ENCODE data around the gene MSRB2.

The MSRB2 gene

DNA sequence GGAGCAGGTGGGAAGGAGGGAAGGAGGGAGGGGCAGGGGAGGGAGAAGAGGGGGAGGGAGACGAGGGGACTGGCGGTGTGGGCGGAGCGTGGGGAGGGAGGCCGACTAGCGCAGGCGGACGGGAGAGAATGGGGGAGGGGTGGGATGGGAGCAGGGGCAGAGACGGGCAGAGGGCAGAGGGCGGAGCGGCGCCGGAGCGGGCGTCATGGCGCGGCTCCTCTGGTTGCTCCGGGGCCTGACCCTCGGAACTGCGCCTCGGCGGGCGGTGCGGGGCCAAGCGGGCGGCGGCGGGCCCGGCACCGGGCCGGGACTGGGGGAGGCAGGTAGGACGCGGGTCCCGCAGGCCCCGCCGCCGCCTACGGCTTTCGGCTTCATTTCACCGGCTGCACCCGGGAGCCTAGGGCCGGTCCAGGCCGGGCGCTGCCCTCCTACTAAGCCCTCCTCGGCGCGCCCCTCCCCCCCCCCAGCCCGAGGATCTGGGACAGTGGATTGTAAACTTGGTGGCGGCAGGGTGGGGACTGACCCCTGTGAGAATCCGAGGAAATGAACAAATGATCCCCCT lies at the start of gene MSRB2:
TSS of gene MSRB2 (plus strand) at position 176 of the 562 bp plus-strand sequence. CDS start at position 206, 30 bp downstream.
- TF ChIP-seq, protein P1, sequence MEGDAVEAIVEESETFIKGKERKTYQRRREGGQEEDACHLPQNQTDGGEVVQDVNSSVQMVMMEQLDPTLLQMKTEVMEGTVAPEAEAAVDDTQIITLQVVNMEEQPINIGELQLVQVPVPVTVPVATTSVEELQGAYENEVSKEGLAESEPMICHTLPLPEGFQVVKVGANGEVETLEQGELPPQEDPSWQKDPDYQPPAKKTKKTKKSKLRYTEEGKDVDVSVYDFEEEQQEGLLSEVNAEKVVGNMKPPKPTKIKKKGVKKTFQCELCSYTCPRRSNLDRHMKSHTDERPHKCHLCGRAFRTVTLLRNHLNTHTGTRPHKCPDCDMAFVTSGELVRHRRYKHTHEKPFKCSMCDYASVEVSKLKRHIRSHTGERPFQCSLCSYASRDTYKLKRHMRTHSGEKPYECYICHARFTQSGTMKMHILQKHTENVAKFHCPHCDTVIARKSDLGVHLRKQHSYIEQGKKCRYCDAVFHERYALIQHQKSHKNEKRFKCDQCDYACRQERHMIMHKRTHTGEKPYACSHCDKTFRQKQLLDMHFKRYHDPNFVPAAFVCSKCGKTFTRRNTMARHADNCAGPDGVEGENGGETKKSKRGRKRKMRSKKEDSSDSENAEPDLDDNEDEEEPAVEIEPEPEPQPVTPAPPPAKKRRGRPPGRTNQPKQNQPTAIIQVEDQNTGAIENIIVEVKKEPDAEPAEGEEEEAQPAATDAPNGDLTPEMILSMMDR (IDR thresholded peaks at IDR 0.05; ENCODE audit: insufficient read depth, low read length, poor library complexity, severe bottlenecking): no peak
- no peak for TF ChIP-seq EZH2phosphoT487 (conservative IDR thresholded peaks at IDR 0.05; ENCODE audit: low read length)
- H3K36me3 ChIP-seq (ENCODE audit: low read length): no peaks in the 10 kb centered on the region
- H3K4me3 ChIP-seq (ENCODE audit: insufficient read depth, low read length, poor library complexity, severe bottlenecking): peak within 1 kb of the TSS; percentile 20
- no peaks in the 10 kb centered on the region for H3K9me2 ChIP-seq (replicated peaks; ENCODE audit: insufficient read depth, low read length)
- no peaks in the 10 kb centered on the region for H3K9me3 ChIP-seq (ENCODE audit: insufficient read depth, low read length)
- no peak within 1 kb of the TSS for H3K27ac ChIP-seq (ENCODE audit: low read depth, low read length)
- 0 out of 2 replicates have a peak within 1 kb of the TSS, but pooled peaks have one; percentile 13 for H3K9ac ChIP-seq (ENCODE audit: low read length)
- H3F3A ChIP-seq (ENCODE audit: insufficient read depth): no peaks in the 10 kb centered on the region
- H3K4me2 ChIP-seq (ENCODE audit: low read depth, low read length, poor library complexity, severe bottlenecking): peak within 1 kb of the TSS; percentile 33
- no peaks in the 10 kb centered on the region for H3K27me3 ChIP-seq (ENCODE audit: low read length)
- H2AFZ ChIP-seq (ENCODE audit: low read depth, low read length, severe bottlenecking): no peak within 1 kb of the TSS
- H4K20me1 ChIP-seq (ENCODE audit: low read depth, low read length): no peaks in the 10 kb centered on the region
- H3K79me2 ChIP-seq (ENCODE audit: insufficient read depth, low read length): no peaks in the 10 kb centered on the region

DNA sequence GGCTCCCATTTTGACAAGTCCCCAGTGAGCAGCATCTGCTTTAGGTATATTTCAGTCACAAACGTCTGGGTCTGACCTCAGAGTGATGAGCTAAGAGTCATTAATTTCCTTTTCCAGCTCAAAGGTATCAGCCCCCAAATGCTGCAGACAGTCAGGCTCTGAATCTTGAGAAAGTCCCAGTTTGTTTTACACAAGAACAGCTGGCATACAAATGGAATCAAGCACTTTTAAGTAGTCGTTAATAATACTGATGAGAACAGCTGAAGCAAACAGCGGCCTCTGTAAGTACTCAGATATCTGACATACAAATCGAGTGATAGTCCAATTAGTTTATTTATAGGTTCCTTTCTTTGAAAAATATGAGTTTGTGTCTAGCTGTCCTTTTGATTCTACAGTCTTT lies 49.4 kb upstream of the MSRB2 start:
- H3K4me3 ChIP-seq (ENCODE audit: insufficient read depth, low read length, poor library complexity, severe bottlenecking): no peak overlapping the region
- no peaks in the 10 kb centered on the region for H3K79me2 ChIP-seq (ENCODE audit: insufficient read depth, low read length)
- H3K9me3 ChIP-seq (ENCODE audit: insufficient read depth, low read length): no peaks in the 10 kb centered on the region
- H3K4me2 ChIP-seq (ENCODE audit: low read depth, low read length, poor library complexity, severe bottlenecking): no peak overlapping the region
- H3K9me2 ChIP-seq (replicated peaks; ENCODE audit: insufficient read depth, low read length): no peaks in the 10 kb centered on the region
- H2AFZ ChIP-seq (ENCODE audit: low read depth, low read length, severe bottlenecking): no peak overlapping the region
- H3F3A ChIP-seq (ENCODE audit: insufficient read depth): no peaks in the 10 kb centered on the region
- no peaks in the 10 kb centered on the region for H3K36me3 ChIP-seq (ENCODE audit: low read length)
- no peak overlapping the region for H3K27ac ChIP-seq (ENCODE audit: low read depth, low read length)
- H4K20me1 ChIP-seq (ENCODE audit: low read depth, low read length): no peaks in the 10 kb centered on the region
- no peak for TF ChIP-seq EZH2phosphoT487 (conservative IDR thresholded peaks at IDR 0.05; ENCODE audit: low read length)
- TF ChIP-seq, protein P1 (IDR thresholded peaks at IDR 0.05; ENCODE audit: insufficient read depth, low read length, poor library complexity, severe bottlenecking): no peak
- H3K27me3 ChIP-seq (ENCODE audit: low read length): no peaks in the 10 kb centered on the region
- no peak overlapping the region for H3K9ac ChIP-seq (ENCODE audit: low read length)

DNA sequence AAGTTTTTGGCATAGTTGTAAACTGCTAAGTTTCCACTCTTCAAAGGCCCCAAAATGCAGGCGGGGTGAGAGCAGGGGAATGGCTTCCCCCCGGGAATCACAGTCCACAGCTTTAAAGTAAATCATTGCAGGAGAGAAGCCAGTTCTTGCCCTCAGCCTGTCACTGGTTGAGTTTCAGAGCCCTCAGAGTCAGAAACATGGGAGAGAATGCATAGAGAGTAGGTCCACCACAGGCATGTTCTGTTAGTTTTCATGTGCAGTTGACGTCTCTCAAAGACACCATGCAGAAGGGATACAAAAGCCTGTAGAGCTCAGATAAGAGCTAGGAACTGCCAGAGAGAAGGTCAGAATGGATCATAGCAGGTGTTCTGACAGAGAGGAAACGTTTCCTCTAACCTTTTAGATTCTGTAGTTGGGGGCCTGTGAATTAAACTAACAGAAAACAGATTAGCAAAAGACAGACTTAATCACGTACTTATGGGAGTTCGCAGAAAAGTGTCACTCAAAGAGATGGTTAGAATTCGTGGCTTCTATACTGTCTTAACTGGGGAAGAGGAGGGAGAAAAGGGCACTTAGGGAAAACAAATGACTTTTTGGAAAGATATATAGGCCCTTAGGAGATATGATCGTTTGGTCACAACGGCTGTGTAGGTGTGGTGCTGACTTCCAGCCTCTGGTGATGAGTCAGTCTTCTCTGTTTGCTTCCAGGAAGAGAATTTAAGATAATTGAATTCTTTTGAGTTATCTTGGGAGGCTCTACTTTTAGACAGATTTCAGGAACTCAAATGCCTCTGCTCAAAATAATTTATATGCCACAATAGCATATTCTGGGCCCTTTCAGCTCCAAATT lies 48.0 kb upstream of the MSRB2 start:
- Histone ChIP-seq H2AFZ (ENCODE audit: low read depth, low read length, severe bottlenecking) (no peak overlapping the region), H3K27me3 (ENCODE audit: low read length) (no peaks in the 10 kb centered on the region), H3K27ac (ENCODE audit: low read depth, low read length) (no peak overlapping the region)

More for the DNA sequence above, 48.0 kb upstream of the MSRB2 start:
- Histone ChIP-seq H3K79me2 (ENCODE audit: insufficient read depth, low read length) (no peaks in the 10 kb centered on the region), H3K36me3 (ENCODE audit: low read length) (no peaks in the 10 kb centered on the region), H3K4me2 (ENCODE audit: low read depth, low read length, poor library complexity, severe bottlenecking) (no peak overlapping the region), H3K9ac (ENCODE audit: low read length) (no peak overlapping the region), H3K9me3 (ENCODE audit: insufficient read depth, low read length) (no peaks in the 10 kb centered on the region), H4K20me1 (ENCODE audit: low read depth, low read length) (no peaks in the 10 kb centered on the region), H3K4me3 (ENCODE audit: insufficient read depth, low read length, poor library complexity, severe bottlenecking) (no peak overlapping the region), H3K9me2 (replicated peaks; ENCODE audit: insufficient read depth, low read length) (no peaks in the 10 kb centered on the region), H3F3A (ENCODE audit: insufficient read depth) (no peaks in the 10 kb centered on the region)
- TF ChIP-seq, protein P1 (IDR thresholded peaks at IDR 0.05; ENCODE audit: insufficient read depth, low read length, poor library complexity, severe bottlenecking): no peak
- TF ChIP-seq EZH2phosphoT487 (conservative IDR thresholded peaks at IDR 0.05; ENCODE audit: low read length): no peak
